T-cell (primary cell): ENCODE results near the gene KIAA0753. TPM values are rescaled to one million over a fixed set of nuclear protein-coding genes. Genes with fewer than 3 reads are reported as not detected.

Experiments used
- ATAC-seq, 4 experiments: fragments of 200-7000 bp in 3 of 4; fragments of 150-1000 bp in 1 of 4; cut with Tn5 transposase; replicated peaks in 1 of 4; 1 replicate in 3 of 4; 2 replicates in 1 of 4; pipeline ENCODE4 v1.10.0; 2021; ENCODE audit warnings: moderate library complexity in 3 of 4, mild to moderate bottlenecking in 2 of 4, moderate number of reproducible peaks in 1 of 4
- CTCF ChIA-PET, 2 donors: fragments of 300-600 bp; sonication (Branson Sonifier 250); formaldehyde crosslinking; loops; one replicate each; lab custom pipeline; 2022; ENCODE audit warnings: antibody characterized with exemption in 2 of 2; lab: Charles Lee
- POLR2A ChIA-PET, 2 donors: fragments of 300-600 bp; sonication (Branson Sonifier 250); formaldehyde crosslinking; loops; one replicate each; lab custom pipeline; 2022; ENCODE audit warnings: antibody characterized with exemption in 2 of 2; lab: Charles Lee
- DNase-seq, 35 experiments: peaks; one replicate each; pipeline versions ENCODE4 v3.0.0 to v3.0.0-alpha.2; 2013 to 2023
- H3K27ac ChIP-seq: one replicate; pipeline ENCODE4 v1.5.1; 2013; ENCODE audit warnings: low read length
- H3K27me3 ChIP-seq, 2 experiments: replicated peaks in 1 of 2; 1 replicate in 1 of 2; 2 replicates in 1 of 2; pipeline versions ENCODE4 v1.6.1 to v1.7.0; 2013; ENCODE audit warnings: low read length in 1 of 2, mixed read lengths in 1 of 2; ENCODE audit not compliant: control insufficient read depth in 2 of 2, insufficient read depth in 2 of 2; ENCODE audit errors: extremely low read depth in 1 of 2
- H3K36me3 ChIP-seq, 2 donors: 1 replicate in 1 of 2; 2 replicates in 1 of 2; pipeline versions ENCODE4 v1.6.1 to v1.7.0; 2013; ENCODE audit warnings: low read length in 1 of 2; ENCODE audit not compliant: control insufficient read depth in 2 of 2, insufficient read depth in 1 of 2; ENCODE audit errors: extremely low read depth in 1 of 2
- H3K4me1 ChIP-seq, 2 experiments: 1 replicate in 1 of 2; 2 replicates in 1 of 2; pipeline versions ENCODE4 v1.6.1 to v1.7.0; 2013; ENCODE audit warnings: low read length in 2 of 2, mixed read lengths in 1 of 2; ENCODE audit not compliant: insufficient read depth in 2 of 2, control insufficient read depth in 1 of 2; ENCODE audit errors: extremely low read depth in 1 of 2
- H3K4me3 ChIP-seq, 2 donors: 1 replicate in 1 of 2; 2 replicates in 1 of 2; pipeline versions ENCODE4 v1.5.1 to v1.7.0; 2013; ENCODE audit warnings: mild to moderate bottlenecking in 2 of 2, low read length in 1 of 2, moderate library complexity in 1 of 2; ENCODE audit not compliant: control insufficient read depth in 1 of 2; ENCODE audit errors: extremely low read depth in 1 of 2
- H3K9me3 ChIP-seq: 2 replicates; pipeline ENCODE4 v1.7.0; 2013
- H3K27ac Mint-ChIP-seq, 2 donors: one replicate each; pipeline ENCODE4 v1.8.0; 2020 to 2021; ENCODE audit warnings: mild to moderate bottlenecking in 2 of 2, mixed read lengths in 2 of 2
- H3K27me3 Mint-ChIP-seq, 2 donors: one replicate each; pipeline ENCODE4 v1.8.0; 2021 to 2022; ENCODE audit warnings: mixed read lengths in 2 of 2
- H3K36me3 Mint-ChIP-seq: one replicate; pipeline ENCODE4 v1.8.0; 2021; ENCODE audit warnings: mixed read lengths
- H3K4me1 Mint-ChIP-seq, 3 donors: one replicate each; pipeline ENCODE4 v1.8.0; 2020 to 2022; ENCODE audit warnings: mixed read lengths in 3 of 3, mild to moderate bottlenecking in 1 of 3
- H3K4me3 Mint-ChIP-seq, 3 donors: one replicate each; pipeline ENCODE4 v1.8.0; 2020 to 2022; ENCODE audit warnings: mild to moderate bottlenecking in 3 of 3, mixed read lengths in 3 of 3, moderate library complexity in 3 of 3
- H3K9me3 Mint-ChIP-seq, 3 donors: one replicate each; pipeline ENCODE4 v1.8.0; 2020 to 2022; ENCODE audit warnings: mixed read lengths in 3 of 3
- WGBS: methylation state at CpG from one replicate; pipeline ENCODE4 v1.1.5; 2013; ENCODE audit warnings: missing lambda C conversion rate; ENCODE audit not compliant: insufficient coverage; 5-methylcytosine and 5-hydroxymethylcytosine counted together
- total RNA-seq, 35 experiments: library from RNA in 6 of 35; stranded (reverse) in 6 of 35; fragments of 120-200 nt in 1 of 35; gene quantifications; one replicate each; pipeline versions ENCODE4 v1.2.1 to v1.2.4 and lab custom pipeline; 2013 to 2026

Gene KIAA0753
- total RNA-seq, 5 donors from 2014 or later (not counting 1 experiment from before 2014, with no cell fraction given) = 12.4 to 16.9 (median 15.9) TPM

GRCh38 chr17:6639586-6640535 lies 650 bp downstream of the KIAA0753 start:
- Histone ChIP-seq H3K4me3 (peak overlapping the region; percentile 89 to 98), H3K36me3 (peaks cover 6 to 15% of the 10 kb centered on the region in 2 donors), H3K4me1 (peaks cover 12 to 37% of the 10 kb centered on the region in 2 experiments), H3K9me3 (no peaks in the 10 kb centered on the region), H3K27ac (peak overlapping the region; percentile 80), H3K27me3 (no peaks in the 10 kb centered on the region)
- ATAC-seq (peak; percentile 12 to 28 (median 22)), DNase-seq (peak in 7 of 35 experiments; percentile 18 to 53 (median 22))
- H3K27ac Mint-ChIP-seq = peak overlapping the region in 1 of 2 donors; percentile 96
- peaks cover 47 to 62% (median 56%) of the 10 kb centered on the region in 3 donors for H3K4me1 Mint-ChIP-seq
- peaks cover 6% of the 10 kb centered on the region for H3K36me3 Mint-ChIP-seq
- H3K9me3 Mint-ChIP-seq = no peaks in the 10 kb centered on the region
- WGBS = under 1% methylated on average over 63 of the region's 67 CpGs
- CTCF ChIA-PET = interaction anchor here (0.6 to 1.0 kb wide), 3 partner anchors 11 to 63 kb away, joined by 3 to 4 read pairs (median 3); partner anchors contain the start of gene MED31 (in 1 of the 2)
- POLR2A ChIA-PET = interaction anchor here in 1 of 2 donors (2.7 kb wide), 1 partner anchor 11 kb away, joined by 31 read pairs; the partner anchor contains the start of genes C17orf100 and MED31
- peak overlapping the region; percentile 92 to 95 (median 95) for H3K4me3 Mint-ChIP-seq
- H3K27me3 Mint-ChIP-seq = no peaks in the 10 kb centered on the region

GRCh38 chr17:6639014-6639585 lies 1.4 kb downstream of the KIAA0753 start:
- ATAC-seq (no peak), DNase-seq (no peak)
- no peaks in the 10 kb centered on the region for H3K9me3 Mint-ChIP-seq
- Histone ChIP-seq H3K4me3 (peak overlapping the region; percentile 89 to 98), H3K27me3 (no peaks in the 10 kb centered on the region), H3K27ac (no peak overlapping the region), H3K9me3 (no peaks in the 10 kb centered on the region), H3K4me1 (peaks cover 12 to 37% of the 10 kb centered on the region in 2 experiments), H3K36me3 (peaks cover 6 to 17% of the 10 kb centered on the region in 2 donors)
- CTCF ChIA-PET = no interaction called here
- peak overlapping the region; percentile 92 to 95 (median 95) for H3K4me3 Mint-ChIP-seq
- H3K27ac Mint-ChIP-seq = peak overlapping the region in 1 of 2 donors; percentile 31
- WGBS = 59% methylated on average over 14 of the region's 15 CpGs
- H3K4me1 Mint-ChIP-seq = peaks cover 45 to 56% (median 49%) of the 10 kb centered on the region in 3 donors
- no peaks in the 10 kb centered on the region for H3K27me3 Mint-ChIP-seq
- peaks cover 5% of the 10 kb centered on the region for H3K36me3 Mint-ChIP-seq
- POLR2A ChIA-PET = no interaction called here

DNA sequence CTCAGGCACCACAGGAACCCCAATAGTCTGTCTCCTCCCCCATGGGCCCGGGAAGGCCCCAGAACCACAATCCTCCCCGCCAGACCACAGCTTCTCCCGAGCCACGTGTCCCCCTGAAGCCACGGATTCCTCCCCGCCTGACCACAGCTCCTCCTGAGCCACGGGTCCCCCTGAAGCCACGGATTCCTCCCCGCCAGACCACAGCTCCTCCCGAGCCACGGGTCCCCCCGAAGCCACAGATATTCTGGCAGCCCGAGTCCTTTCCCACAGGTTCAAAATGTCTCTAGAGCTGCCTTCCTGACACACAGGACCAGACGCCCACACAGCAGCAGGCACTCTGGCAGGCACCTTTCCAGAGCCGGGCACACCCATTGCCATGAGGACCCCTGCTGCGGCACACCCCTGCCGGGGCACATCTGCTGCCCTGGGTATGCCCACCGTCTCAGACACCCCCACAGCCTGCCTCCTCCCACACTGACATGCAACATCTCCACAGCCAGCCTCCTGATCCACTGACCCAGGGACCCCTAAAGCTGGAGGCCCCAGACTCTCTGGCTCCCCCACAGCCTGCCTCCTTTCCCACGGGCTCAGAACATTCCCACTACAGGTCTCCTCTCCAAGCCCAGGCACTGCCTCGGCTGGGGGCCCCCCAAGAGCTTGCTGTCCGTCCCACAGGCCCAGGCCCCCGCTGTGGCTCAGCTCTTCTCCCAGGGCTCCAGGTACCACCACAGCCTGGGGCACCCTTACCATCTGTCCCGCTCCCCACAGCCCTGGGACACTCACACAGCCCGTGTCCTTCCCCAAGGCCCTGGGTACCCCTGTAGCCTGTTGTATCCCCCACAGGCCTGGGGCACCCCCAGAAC lies 2.2 kb downstream of the KIAA0753 start:
- Histone ChIP-seq H3K9me3 (no peaks in the 10 kb centered on the region), H3K27me3 (no peaks in the 10 kb centered on the region), H3K27ac (no peak overlapping the region), H3K4me3 (no peak overlapping the region), H3K36me3 (peaks cover 6 to 21% of the 10 kb centered on the region in 2 donors), H3K4me1 (peaks cover 12 to 37% of the 10 kb centered on the region in 2 experiments)
- peak overlapping the region in 1 of 2 donors; percentile 22 for H3K27ac Mint-ChIP-seq
- peaks cover 38 to 55% (median 43%) of the 10 kb centered on the region in 3 donors for H3K4me1 Mint-ChIP-seq
- no peaks in the 10 kb centered on the region for H3K9me3 Mint-ChIP-seq
- CTCF ChIA-PET = no interaction called here
- peaks cover 13% of the 10 kb centered on the region for H3K36me3 Mint-ChIP-seq
- H3K27me3 Mint-ChIP-seq = no peaks in the 10 kb centered on the region
- peak overlapping the region; percentile 92 to 95 (median 95) for H3K4me3 Mint-ChIP-seq
- POLR2A ChIA-PET = interaction anchor here (0.7 to 1.3 kb wide), 2 partner anchors 13 to 23 kb away, joined by 4 read pairs; partner anchors contain the start of genes C17orf100 (in 1 of the 2) and MED31 (in 1 of the 2)
- ATAC-seq = no peak
- 70% methylated on average over 24 of the region's 24 CpGs for WGBS
- no peak for DNase-seq

DNA sequence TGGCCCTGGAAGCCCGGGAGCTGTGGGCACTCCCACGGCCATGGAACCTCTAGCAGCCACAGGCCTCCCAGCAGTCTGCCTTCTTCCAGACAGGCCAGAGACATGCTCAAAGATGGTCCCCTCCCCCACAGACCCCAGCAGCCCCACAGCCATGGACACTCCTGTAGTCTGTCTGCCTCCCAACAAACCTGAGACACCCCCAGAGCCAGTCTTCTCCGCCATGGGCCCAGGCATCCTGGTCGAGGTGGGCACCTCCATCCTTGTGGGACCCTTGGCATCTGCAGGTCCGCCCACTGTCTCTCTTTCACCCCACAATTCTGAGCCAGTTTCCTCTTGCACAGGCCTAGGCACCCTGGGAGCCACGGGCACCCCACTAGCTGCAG lies 3.1 kb downstream of the KIAA0753 start:
- no peaks in the 10 kb centered on the region for H3K9me3 ChIP-seq
- peaks cover 6 to 20% of the 10 kb centered on the region in 2 donors for H3K36me3 ChIP-seq
- ChIA-PET CTCF (no interaction called here), POLR2A (interaction anchor here in 1 of 2 donors (1.3 kb wide), 1 partner anchor 14 kb away, joined by 4 read pairs; the partner anchor contains the start of genes C17orf100 and MED31)
- Mint-ChIP-seq H3K27ac (no peak overlapping the region), H3K9me3 (no peaks in the 10 kb centered on the region), H3K4me3 (peak overlapping the region in 1 of 3 donors; percentile 2), H3K36me3 (peaks cover 21% of the 10 kb centered on the region), H3K27me3 (no peaks in the 10 kb centered on the region), H3K4me1 (peaks cover 31 to 49% (median 34%) of the 10 kb centered on the region in 3 donors)
- H3K4me3 ChIP-seq = no peak overlapping the region
- ATAC-seq (no peak), DNase-seq (no peak)
- H3K27me3 ChIP-seq = no peaks in the 10 kb centered on the region
- no peak overlapping the region for H3K27ac ChIP-seq
- peaks cover 11 to 37% of the 10 kb centered on the region in 2 experiments for H3K4me1 ChIP-seq
- 91% methylated on average over 6 of the region's 6 CpGs for WGBS

GRCh38 chr17:6636616-6637457 lies 3.7 kb downstream of the KIAA0753 start:
- Histone ChIP-seq H3K27me3 (no peaks in the 10 kb centered on the region), H3K4me3 (no peak overlapping the region), H3K36me3 (peaks cover 6 to 25% of the 10 kb centered on the region in 2 donors), H3K9me3 (no peaks in the 10 kb centered on the region), H3K4me1 (peaks cover 5 to 37% of the 10 kb centered on the region in 2 experiments), H3K27ac (no peak overlapping the region)
- ChIA-PET CTCF (no interaction called here), POLR2A (interaction anchor here in 1 of 2 donors (1.3 kb wide), 1 partner anchor 14 kb away, joined by 4 read pairs; the partner anchor contains the start of genes C17orf100 and MED31)
- Mint-ChIP-seq H3K4me1 (peaks cover 25 to 43% (median 30%) of the 10 kb centered on the region in 3 donors), H3K27me3 (no peaks in the 10 kb centered on the region), H3K27ac (peak overlapping the region in 1 of 2 donors; percentile 37), H3K36me3 (peaks cover 25% of the 10 kb centered on the region), H3K4me3 (peak overlapping the region in 1 of 3 donors; percentile 2), H3K9me3 (no peaks in the 10 kb centered on the region)
- ATAC-seq (no peak), DNase-seq (no peak)
- WGBS = 97% methylated on average over 17 of the region's 17 CpGs
